Neuronal stem cell (in vitro differentiated cells): ENCODE results near the gene PTGES3L.
"Not testable (repeated sequence)": the region's sequence is repeated elsewhere in the genome, so short reads cannot be mapped to it uniquely, and the experiment has no call there.

ENCODE experiments used
- DNase-seq: peaks from one replicate; pipeline ENCODE4 v3.0.0-alpha.2; 2013; ENCODE audit warnings: low spot score
- H2AFZ ChIP-seq: one replicate; pipeline ENCODE4 v1.6.1; 2013; ENCODE audit warnings: mild to moderate bottlenecking, low read length, inconsistent platforms
- H2AK5ac ChIP-seq: 2 replicates; pipeline ENCODE4 v1.6.1; 2013; ENCODE audit warnings: low read depth, mild to moderate bottlenecking, inconsistent platforms, low read length, moderate library complexity, mixed read lengths
- H2BK120ac ChIP-seq: 2 replicates; pipeline ENCODE4 v1.6.1; 2013; ENCODE audit warnings: low read depth, mild to moderate bottlenecking, inconsistent platforms, low read length, moderate library complexity, mixed read lengths
- H2BK12ac ChIP-seq: one replicate; pipeline ENCODE4 v1.6.1; 2013; ENCODE audit warnings: low read length, inconsistent platforms
- H2BK15ac ChIP-seq: 2 replicates; pipeline ENCODE4 v1.6.1; 2013; ENCODE audit warnings: mild to moderate bottlenecking, low read length, inconsistent platforms, mixed read lengths
- H2BK5ac ChIP-seq: one replicate; pipeline ENCODE4 v1.6.1; 2013; ENCODE audit warnings: inconsistent platforms, mild to moderate bottlenecking, low read length, moderate library complexity
- H3K14ac ChIP-seq: one replicate; pipeline ENCODE4 v1.6.1; 2013; ENCODE audit warnings: low read length, inconsistent platforms
- H3K18ac ChIP-seq: 2 replicates; pipeline ENCODE4 v1.6.1; 2013; ENCODE audit warnings: low read length, inconsistent platforms
- H3K23ac ChIP-seq: 2 replicates; pipeline ENCODE4 v1.6.1; 2013; ENCODE audit warnings: low read depth, mild to moderate bottlenecking, mixed read lengths, low read length, inconsistent platforms; ENCODE audit not compliant: poor library complexity
- H3K27ac ChIP-seq: replicated peaks from 3 replicates; pipeline ENCODE4 v1.5.1; 2013; ENCODE audit warnings: low read length, inconsistent platforms
- H3K27me3 ChIP-seq, 3 experiments: 2 replicates each; pipeline ENCODE4 v1.6.1; 2013; ENCODE audit warnings: low read length in 3 of 3, mild to moderate bottlenecking in 2 of 3, inconsistent platforms in 1 of 3, low read depth in 1 of 3, mixed read lengths in 1 of 3, moderate library complexity in 1 of 3; ENCODE audit not compliant: control insufficient read depth in 3 of 3, insufficient read depth in 3 of 3
- H3K36me3 ChIP-seq, 2 donors: replicated peaks in 1 of 2; 2 replicates each; pipeline ENCODE4 v1.6.1; 2013; ENCODE audit warnings: low read length in 2 of 2; ENCODE audit not compliant: control insufficient read depth in 2 of 2, insufficient read depth in 2 of 2
- H3K4ac ChIP-seq: 2 replicates; pipeline ENCODE4 v1.6.1; 2013; ENCODE audit warnings: inconsistent platforms, mild to moderate bottlenecking, low read length, moderate library complexity
- H3K4me1 ChIP-seq, 2 donors: 1 replicate in 1 of 2; 2 replicates in 1 of 2; pipeline ENCODE4 v1.6.1; 2013; ENCODE audit warnings: low read length in 2 of 2, low read depth in 1 of 2; ENCODE audit not compliant: control insufficient read depth in 2 of 2, insufficient read depth in 1 of 2
- H3K4me2 ChIP-seq: one replicate; pipeline ENCODE4 v1.6.1; 2013; ENCODE audit warnings: mild to moderate bottlenecking, low read length, inconsistent platforms; ENCODE audit not compliant: insufficient read depth, poor library complexity, severe bottlenecking
- H3K4me3 ChIP-seq, 2 donors: 2 replicates each; pipeline ENCODE4 v1.5.1; 2013; ENCODE audit warnings: low read length in 2 of 2, mild to moderate bottlenecking in 2 of 2, inconsistent platforms in 1 of 2, moderate library complexity in 1 of 2
- H3K79me1 ChIP-seq: one replicate; pipeline ENCODE4 v1.6.1; 2013; ENCODE audit warnings: low read depth, mild to moderate bottlenecking, inconsistent platforms, low read length, moderate library complexity
- H3K9ac ChIP-seq: one replicate; pipeline ENCODE4 v1.6.1; 2013; ENCODE audit warnings: mild to moderate bottlenecking, low read depth, low read length, inconsistent platforms; ENCODE audit not compliant: poor library complexity
- H3K9me3 ChIP-seq, 2 donors: replicated peaks in 1 of 2; 2 replicates each; pipeline versions ENCODE3 to v1.6.1; 2013; ENCODE audit warnings: low read length in 2 of 2, mild to moderate bottlenecking in 2 of 2, inconsistent platforms in 1 of 2, low read depth in 1 of 2, mixed read lengths in 1 of 2, moderate library complexity in 1 of 2; ENCODE audit not compliant: control insufficient read depth in 2 of 2, insufficient read depth in 1 of 2
- H4K8ac ChIP-seq: one replicate; pipeline ENCODE4 v1.6.1; 2013; ENCODE audit warnings: low read depth, mild to moderate bottlenecking, inconsistent platforms, low read length, moderate library complexity
- H4K91ac ChIP-seq: one replicate; pipeline ENCODE4 v1.6.1; 2013; ENCODE audit warnings: low read length, low read depth, mild to moderate bottlenecking, inconsistent platforms; ENCODE audit not compliant: poor library complexity
- WGBS, 2 donors: extraction: QIAGEN DNeasy Blood & Tissue Kit; methylation state at CpG; one replicate each; pipeline ENCODE4 v1.1.7; 2013; ENCODE audit warnings: missing lambda C conversion rate in 2 of 2, mixed read lengths in 1 of 2; ENCODE audit not compliant: insufficient read length in 2 of 2, insufficient replicate concordance in 1 of 2; ENCODE audit errors: extremely low coverage in 2 of 2; 5-methylcytosine and 5-hydroxymethylcytosine counted together

Gene PTGES3L

DNA sequence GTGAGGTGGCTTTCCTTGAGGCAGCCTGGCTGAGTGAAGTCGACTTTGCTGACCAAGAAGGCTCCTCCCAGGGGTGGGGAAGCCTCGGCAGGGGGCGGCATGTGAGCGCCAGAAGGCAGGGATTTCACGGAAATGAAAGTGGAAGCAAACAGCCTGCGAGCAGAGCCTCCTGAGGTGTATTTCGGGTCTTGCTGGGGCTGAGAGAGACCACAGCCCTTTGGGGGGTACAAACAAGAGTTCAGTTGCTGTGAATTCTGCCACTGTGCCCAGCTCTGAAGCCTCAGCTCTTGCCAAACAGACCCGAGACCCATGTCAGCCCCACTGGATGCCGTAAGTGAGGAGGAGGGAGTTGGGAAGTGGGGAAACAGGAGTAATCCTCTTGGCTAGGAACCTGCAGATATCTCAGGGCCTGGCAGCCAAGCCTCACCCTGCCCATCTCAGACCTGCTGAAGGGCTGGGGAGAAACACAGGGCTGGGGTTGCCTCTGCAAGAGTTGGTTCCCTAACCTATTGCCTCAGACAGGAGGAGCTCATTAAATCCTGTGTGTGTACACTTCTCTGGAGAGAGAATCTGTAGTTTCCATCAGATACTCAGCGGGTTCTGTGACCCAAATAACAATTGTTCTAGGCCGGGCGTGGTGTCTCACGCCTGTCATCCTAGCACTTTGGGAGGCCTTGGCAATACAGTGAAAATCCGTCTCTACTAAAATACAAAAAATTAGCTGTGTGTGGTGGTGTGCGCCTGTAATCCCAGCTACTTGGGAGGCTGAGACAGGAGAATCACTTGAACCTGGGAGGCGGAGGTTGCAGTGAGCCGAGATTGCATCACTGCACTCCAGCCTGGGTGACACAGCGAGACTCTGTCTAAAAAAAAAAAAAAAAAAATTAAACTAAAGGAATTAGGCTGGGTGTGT lies 27.0 kb upstream of the PTGES3L start, which contains the start of gene IFI35:
IFI35 (plus strand) TSS at position 146 of the 913 bp plus-strand sequence; CDS start at position 310, 164 bp downstream.
- no peak within 1 kb of the TSS for H3K18ac ChIP-seq
- no peak within 1 kb of the TSS for H2BK12ac ChIP-seq
- no peak within 1 kb of the TSS for H2BK15ac ChIP-seq
- H3K14ac ChIP-seq: no peak within 1 kb of the TSS
- peaks cover 17 to 28% of the 10 kb centered on the region in 2 donors for H3K36me3 ChIP-seq
- no peak within 1 kb of the TSS for H4K8ac ChIP-seq
- peak within 1 kb of the TSS; percentile 16 for H3K23ac ChIP-seq
- peaks cover 0 to 5% of the 10 kb centered on the region in 2 donors for H3K4me1 ChIP-seq
- no peaks in the 10 kb centered on the region for H3K27me3 ChIP-seq
- H3K9ac ChIP-seq: peak within 1 kb of the TSS; percentile 84
- DNase-seq: no peak
- no peak within 1 kb of the TSS for H4K91ac ChIP-seq
- peak within 1 kb of the TSS in 1 of 2 donors; percentile 7 for H3K4me3 ChIP-seq
- H2BK120ac ChIP-seq: no peak within 1 kb of the TSS
- H3K27ac ChIP-seq: peak within 1 kb of the TSS; percentile 66
- H3K4me2 ChIP-seq: peak within 1 kb of the TSS; percentile 14
- H3K79me1 ChIP-seq: no peaks in the 10 kb centered on the region
- no CpG with 5 or more reads among the region's 18 CpGs for WGBS, 2 donors
- no peak within 1 kb of the TSS for H3K4ac ChIP-seq
- no peaks in the 10 kb centered on the region for H3K9me3 ChIP-seq
- H2BK5ac ChIP-seq: no peak within 1 kb of the TSS
- no peak within 1 kb of the TSS for H2AK5ac ChIP-seq
- peak within 1 kb of the TSS; percentile 77 for H2AFZ ChIP-seq

DNA sequence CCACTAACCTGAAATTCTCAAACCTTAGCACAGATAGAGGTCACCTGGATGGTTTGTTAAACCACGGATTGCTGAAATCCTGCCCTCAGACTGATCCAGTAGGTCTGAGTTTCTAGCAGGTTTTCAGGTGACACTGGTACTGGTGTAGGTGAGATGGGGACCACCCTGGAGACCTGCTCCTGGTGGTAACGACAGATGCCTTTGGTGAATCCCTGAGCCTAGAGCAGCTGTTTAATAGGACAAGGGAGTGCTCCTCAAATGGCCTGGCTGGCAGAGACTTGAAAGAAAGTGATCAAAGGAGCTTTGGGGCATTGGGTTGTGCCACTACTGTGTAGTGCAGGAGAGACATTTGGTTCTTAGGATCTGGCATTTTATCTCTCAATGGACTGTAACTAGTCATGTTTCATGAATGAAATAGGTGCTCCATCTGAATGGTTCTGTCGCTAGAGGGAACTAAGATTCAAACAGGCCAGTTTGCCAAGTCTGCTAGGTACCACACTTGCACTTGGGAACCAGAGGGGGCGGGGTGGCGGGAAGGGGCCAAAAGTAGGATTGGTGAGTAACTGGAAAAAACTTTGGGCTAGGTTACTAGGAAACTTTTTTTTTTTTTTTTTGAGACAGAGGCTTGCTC lies 23.8 kb upstream of the PTGES3L start:
- peak overlapping the region; percentile 12 for H3K9ac ChIP-seq
- H3K27ac ChIP-seq: no peak overlapping the region
- H3K9me3 ChIP-seq: no peaks in the 10 kb centered on the region
- no peak overlapping the region for H3K18ac ChIP-seq
- no peak overlapping the region for H2BK5ac ChIP-seq
- no peak overlapping the region for H2BK15ac ChIP-seq
- H4K91ac ChIP-seq: no peak overlapping the region
- H4K8ac ChIP-seq: no peak overlapping the region
- no peak overlapping the region for H2BK120ac ChIP-seq
- no peak overlapping the region for H2AK5ac ChIP-seq
- H2BK12ac ChIP-seq: no peak overlapping the region
- H3K4ac ChIP-seq: no peak overlapping the region
- peaks cover 0 to 9% of the 10 kb centered on the region in 2 donors for H3K4me1 ChIP-seq
- no peak for DNase-seq
- no peak overlapping the region for H3K14ac ChIP-seq
- H2AFZ ChIP-seq: no peak overlapping the region
- no CpG with 5 or more reads among the region's 5 CpGs for WGBS, 2 donors
- peaks cover 34 to 56% of the 10 kb centered on the region in 2 donors for H3K36me3 ChIP-seq
- no peaks in the 10 kb centered on the region for H3K27me3 ChIP-seq
- no peak overlapping the region for H3K23ac ChIP-seq
- no peak overlapping the region for H3K4me2 ChIP-seq
- no peak overlapping the region for H3K4me3 ChIP-seq
- H3K79me1 ChIP-seq: peaks cover 5% of the 10 kb centered on the region

DNA sequence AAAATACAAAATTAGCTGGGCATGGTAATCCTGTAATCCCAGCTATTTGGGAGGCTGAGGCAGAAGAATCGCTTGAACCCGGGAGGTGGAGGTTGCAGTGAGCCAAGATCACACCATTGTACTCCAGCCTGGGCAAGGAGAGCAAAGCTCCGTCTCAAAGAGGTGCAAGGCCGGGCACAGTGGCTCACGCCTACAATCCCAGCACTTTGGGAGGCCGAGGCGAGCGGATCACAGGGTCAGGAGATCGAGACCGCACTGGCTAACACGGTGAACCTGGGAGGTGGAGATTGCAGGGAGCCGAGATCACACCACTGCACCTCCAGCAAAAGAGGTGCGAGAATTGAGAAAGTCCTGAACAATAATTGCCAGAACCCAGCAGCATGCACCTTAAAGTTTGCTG lies 21.0 kb upstream of the PTGES3L start:
- not testable (repeated sequence) for H3K79me1 ChIP-seq, H4K91ac ChIP-seq, H3K4me3 ChIP-seq, H3K14ac ChIP-seq, H3K9ac ChIP-seq, H2AFZ ChIP-seq, H3K4ac ChIP-seq, H2BK5ac ChIP-seq, H3K23ac ChIP-seq, H2BK120ac ChIP-seq, H3K27ac ChIP-seq, H3K4me1 ChIP-seq, H2BK15ac ChIP-seq, H2AK5ac ChIP-seq, H2BK12ac ChIP-seq, H3K4me2 ChIP-seq, H3K27me3 ChIP-seq, H4K8ac ChIP-seq, H3K18ac ChIP-seq, DNase-seq, H3K9me3 ChIP-seq
- WGBS, 2 donors: no CpG with 5 or more reads among the region's 13 CpGs
- peaks cover 34 to 56% of the 10 kb centered on the region in 2 donors for H3K36me3 ChIP-seq

DNA sequence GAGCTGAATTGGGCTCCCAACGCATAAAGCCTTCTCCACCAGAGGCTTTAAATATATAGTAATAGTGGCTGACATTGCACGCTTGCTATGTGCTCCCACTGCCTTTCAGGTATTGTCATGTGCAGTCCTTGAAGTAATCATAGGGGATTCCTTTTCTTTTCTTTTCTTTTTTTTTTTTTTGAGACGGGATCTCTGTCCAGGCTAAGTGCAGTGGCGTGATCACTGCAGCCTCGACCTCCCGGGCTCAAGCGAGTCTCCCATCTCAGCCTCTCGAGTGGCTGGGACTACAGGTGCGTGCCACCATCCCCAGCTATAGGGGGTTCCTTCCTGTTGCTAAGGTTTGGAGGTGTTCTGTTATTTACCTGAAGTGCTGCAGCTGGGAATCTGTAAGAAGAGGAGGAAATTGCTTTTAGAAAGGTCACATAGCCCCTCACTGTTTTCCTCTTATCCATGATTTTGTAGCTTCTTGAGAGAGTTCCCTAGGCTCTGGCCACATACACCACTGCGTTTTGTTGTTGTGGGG lies 19.2 kb upstream of the PTGES3L start:
- no peak overlapping the region for H2AK5ac ChIP-seq
- no peak overlapping the region for H2BK120ac ChIP-seq
- no peak overlapping the region for H3K4ac ChIP-seq
- H2BK15ac ChIP-seq: no peak overlapping the region
- no peak overlapping the region for H3K27ac ChIP-seq
- no peak overlapping the region for H2BK5ac ChIP-seq
- H3K4me1 ChIP-seq: peaks cover 4 to 6% of the 10 kb centered on the region in 2 donors
- H3K9ac ChIP-seq: peak overlapping the region; percentile 98
- peaks cover 6% of the 10 kb centered on the region for H3K79me1 ChIP-seq
- H3K18ac ChIP-seq: no peak overlapping the region
- H3K14ac ChIP-seq: peak overlapping the region; percentile 12
- H3K23ac ChIP-seq: no peak overlapping the region
- H4K8ac ChIP-seq: no peak overlapping the region
- H3K4me2 ChIP-seq: peak overlapping the region; percentile 80
- peaks cover 33 to 55% of the 10 kb centered on the region in 2 donors for H3K36me3 ChIP-seq
- no CpG with 5 or more reads among the region's 10 CpGs for WGBS, 2 donors
- H2BK12ac ChIP-seq: no peak overlapping the region
- H2AFZ ChIP-seq: peak overlapping the region; percentile 74
- H3K4me3 ChIP-seq: peak overlapping the region; percentile 86 to 95
- H3K27me3 ChIP-seq: peaks cover 0 to 1% (median 0%) of the 10 kb centered on the region in 3 experiments
- no peak for DNase-seq
- H4K91ac ChIP-seq: no peak overlapping the region
- no peaks in the 10 kb centered on the region for H3K9me3 ChIP-seq
